ENCODE results near the gene GDPGP1.

- TF ChIP-seq POLR2A (IDR thresholded peaks at IDR 0.05; ENCODE audit: low read depth, low read length) (no peak), POLR2AphosphoS5 (IDR thresholded peaks at IDR 0.05; ENCODE audit: low read depth, low read length) (no peak), TAF1 (IDR thresholded peaks at IDR 0.05; ENCODE audit: low read depth, low read length) (no peak), PAX5 (IDR thresholded peaks at IDR 0.05; ENCODE audit: insufficient read depth, low read length, severe bottlenecking) (no peak), SPI1 (IDR thresholded peaks at IDR 0.05; ENCODE audit: low read depth, low read length) (no peak)
These were observed 25.5 kb downstream of the GDPGP1 start for GRCh38 chr15:90259524-90259923.
